ENCODE data around the gene FYB1. TPM values are rescaled to one million over a fixed set of nuclear protein-coding genes. Genes with fewer than 3 reads are reported as not detected.

The FYB1 gene
- total RNA-seq, 2 donors from 2014 or later, result 95.7 to 153 TPM

DNA sequence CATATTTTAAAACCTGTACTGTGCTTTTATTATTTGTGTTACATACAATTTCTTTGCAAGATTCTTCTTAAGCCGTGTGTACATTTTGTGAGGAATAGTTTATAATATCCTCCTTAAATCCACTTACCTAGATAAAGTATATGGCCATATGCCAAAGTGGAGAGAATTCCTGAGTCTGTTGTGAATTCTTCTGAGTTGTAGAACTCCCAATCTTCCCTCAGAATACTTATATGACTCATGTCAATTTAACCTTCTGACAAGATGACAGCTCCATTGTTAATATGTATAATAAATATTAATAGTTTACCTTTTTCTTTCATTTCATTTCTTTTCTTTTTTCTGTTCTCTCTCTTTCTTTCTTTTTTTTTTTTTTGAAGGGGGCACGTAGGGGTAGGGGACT lies 139.2 kb downstream of the FYB1 start:
- Mint-ChIP-seq H3K27ac (no peak overlapping the region), H3K36me3 (ENCODE audit: low read depth) (peaks cover 5% of the 10 kb centered on the region), H3K27me3 (peaks cover 10% of the 10 kb centered on the region), H3K4me3 (peak overlapping the region; percentile 23), H3K9me3 (peaks cover 5% of the 10 kb centered on the region), H3K4me1 (peaks cover 18% of the 10 kb centered on the region)
- no peak for ATAC-seq (replicated peaks)

GRCh38 chr5:39079147-39079546 lies 140.2 kb downstream of the FYB1 start:
- Mint-ChIP-seq H3K4me1 (peaks cover 18% of the 10 kb centered on the region), H3K4me3 (no peak overlapping the region), H3K27me3 (peaks cover 10% of the 10 kb centered on the region), H3K9me3 (peaks cover 5% of the 10 kb centered on the region), H3K27ac (no peak overlapping the region), H3K36me3 (ENCODE audit: low read depth) (peaks cover 5% of the 10 kb centered on the region)
- no peak for ATAC-seq (replicated peaks)

- Mint-ChIP-seq H3K27ac (no peak overlapping the region), H3K9me3 (no peaks in the 10 kb centered on the region), H3K4me1 (peaks cover 9% of the 10 kb centered on the region), H3K4me3 (peak overlapping the region; percentile 97), H3K36me3 (ENCODE audit: low read depth) (peaks cover 16% of the 10 kb centered on the region), H3K27me3 (peaks cover 10% of the 10 kb centered on the region)
- ATAC-seq (replicated peaks), result no peak
These were observed 142.3 kb downstream of the FYB1 start for GRCh38 chr5:39076757-39077728.

- Mint-ChIP-seq H3K4me3 (peak overlapping the region; percentile 97), H3K4me1 (peaks cover 14% of the 10 kb centered on the region), H3K36me3 (ENCODE audit: low read depth) (peaks cover 24% of the 10 kb centered on the region), H3K27me3 (peaks cover 10% of the 10 kb centered on the region), H3K27ac (peak overlapping the region; percentile 84), H3K9me3 (no peaks in the 10 kb centered on the region)
- ATAC-seq (replicated peaks), result no peak
These were observed 143.1 kb downstream of the FYB1 start for GRCh38 chr5:39076101-39076756.

GRCh38 chr5:39074017-39074814 lies 145.1 kb downstream of the FYB1 start, which contains the start of gene RICTOR:
Gene RICTOR (minus strand): TSS chr5:39074399. CDS start chr5:39074377, 22 bp downstream.
- Mint-ChIP-seq H3K4me3 (peak within 1 kb of the TSS; percentile 97), H3K27ac (peak within 1 kb of the TSS; percentile 87), H3K9me3 (no peaks in the 10 kb centered on the region), H3K36me3 (ENCODE audit: low read depth) (peaks cover 40% of the 10 kb centered on the region), H3K4me1 (peaks cover 21% of the 10 kb centered on the region), H3K27me3 (peaks cover 3% of the 10 kb centered on the region)
- peak; percentile 84 for ATAC-seq (replicated peaks)

GRCh38 chr5:39073767-39074016 lies 145.7 kb downstream of the FYB1 start:
- Mint-ChIP-seq H3K27ac (peak overlapping the region; percentile 87), H3K9me3 (no peaks in the 10 kb centered on the region), H3K4me1 (peaks cover 24% of the 10 kb centered on the region), H3K4me3 (peak overlapping the region; percentile 97), H3K36me3 (ENCODE audit: low read depth) (peaks cover 45% of the 10 kb centered on the region), H3K27me3 (peaks cover 3% of the 10 kb centered on the region)
- peak; percentile 20 for ATAC-seq (replicated peaks)

DNA sequence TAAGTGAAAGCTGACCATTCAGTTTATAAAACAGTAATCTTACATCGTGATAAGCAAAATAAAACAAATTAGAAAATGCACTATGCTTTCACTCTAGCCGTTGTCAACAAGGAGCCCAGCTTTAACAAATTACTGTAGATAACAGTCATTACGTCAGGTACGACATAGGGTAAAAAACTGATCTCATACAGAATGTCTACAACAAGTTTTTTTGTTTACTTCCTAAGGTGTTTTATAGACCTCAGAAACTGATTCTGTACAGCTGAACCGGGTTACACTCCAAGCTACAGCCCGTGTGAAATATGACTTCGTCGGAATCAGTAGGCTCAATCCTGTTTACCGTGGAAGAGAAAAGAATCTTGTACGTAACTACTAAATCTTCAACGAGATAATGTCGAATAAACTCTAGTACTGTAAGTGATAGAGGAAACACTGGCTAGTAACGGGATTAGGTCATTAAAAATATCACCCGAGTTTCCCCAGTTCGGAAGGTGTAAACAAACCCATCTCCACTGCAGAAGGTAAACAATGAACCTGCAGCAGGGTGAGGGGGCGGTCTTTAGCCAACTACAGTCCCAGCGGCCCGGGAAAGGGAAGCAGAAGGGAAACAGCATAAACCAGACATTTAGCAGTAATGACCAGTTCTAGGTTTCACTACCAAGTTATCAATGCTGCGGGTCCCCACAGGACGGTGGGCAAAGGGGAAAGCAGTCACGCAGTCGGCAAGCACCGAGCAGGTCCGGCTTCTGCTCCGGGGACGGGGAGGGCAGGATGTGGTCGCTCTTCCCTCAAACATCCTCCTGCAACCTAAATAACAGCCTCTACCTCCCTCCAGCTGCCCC lies 146.2 kb downstream of the FYB1 start:
- H3K4me3 Mint-ChIP-seq, result peak overlapping the region; percentile 97
- H3K27me3 Mint-ChIP-seq, result no peaks in the 10 kb centered on the region
- no peaks in the 10 kb centered on the region for H3K9me3 Mint-ChIP-seq
- H3K36me3 Mint-ChIP-seq (ENCODE audit: low read depth), result peaks cover 51% of the 10 kb centered on the region
- H3K27ac Mint-ChIP-seq, result peak overlapping the region; percentile 87
- peak; percentile 58 for ATAC-seq (replicated peaks)
- H3K4me1 Mint-ChIP-seq, result peaks cover 28% of the 10 kb centered on the region

DNA sequence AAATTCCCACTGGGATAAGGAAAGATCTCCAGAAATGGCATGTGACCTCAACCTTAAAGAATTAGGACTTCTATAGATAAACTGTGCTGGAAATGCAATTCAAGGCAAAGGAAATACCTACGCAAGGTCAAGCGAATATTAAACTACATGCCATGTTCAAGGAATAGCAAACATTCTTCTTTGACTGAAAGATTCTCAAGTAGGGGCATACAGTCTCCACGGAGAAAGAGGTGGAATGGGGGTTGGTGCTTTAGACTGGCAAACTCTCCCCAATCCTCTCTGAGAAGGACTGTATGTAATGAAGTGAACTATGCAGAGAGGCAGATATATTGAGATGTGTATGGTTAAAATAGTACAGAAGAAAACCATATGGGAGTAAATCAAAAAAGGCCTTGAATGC lies 151.3 kb downstream of the FYB1 start:
- Mint-ChIP-seq H3K27me3 (no peaks in the 10 kb centered on the region), H3K27ac (no peak overlapping the region), H3K36me3 (ENCODE audit: low read depth) (peaks cover 77% of the 10 kb centered on the region), H3K9me3 (peaks cover 11% of the 10 kb centered on the region), H3K4me3 (no peak overlapping the region), H3K4me1 (peaks cover 50% of the 10 kb centered on the region)
- no peak for ATAC-seq (replicated peaks)

DNA sequence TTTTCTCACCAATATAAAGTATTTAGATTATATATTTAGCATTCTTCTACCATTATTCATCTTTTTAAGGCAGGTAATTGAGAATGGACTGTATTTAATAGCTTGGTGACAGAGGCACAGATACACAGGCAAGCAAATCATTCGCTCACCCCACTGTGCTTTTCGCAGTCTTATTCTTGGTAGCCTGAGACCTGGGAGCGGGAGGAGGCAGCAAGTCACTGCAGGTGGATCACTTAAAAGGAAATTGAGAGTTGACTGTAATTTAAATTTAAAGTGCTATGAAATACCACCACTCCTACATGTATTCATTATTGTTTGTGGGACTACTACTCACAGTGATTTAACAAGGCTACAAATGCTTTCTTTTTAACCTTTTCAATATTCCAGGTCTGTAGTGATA lies 154.9 kb downstream of the FYB1 start:
- peaks cover 11% of the 10 kb centered on the region for H3K9me3 Mint-ChIP-seq
- peaks cover 57% of the 10 kb centered on the region for H3K36me3 Mint-ChIP-seq (ENCODE audit: low read depth)
- H3K4me3 Mint-ChIP-seq, result peak overlapping the region; percentile 11
- no peak overlapping the region for H3K27ac Mint-ChIP-seq
- H3K27me3 Mint-ChIP-seq, result no peaks in the 10 kb centered on the region
- ATAC-seq (replicated peaks), result no peak
- H3K4me1 Mint-ChIP-seq, result peaks cover 52% of the 10 kb centered on the region

DNA sequence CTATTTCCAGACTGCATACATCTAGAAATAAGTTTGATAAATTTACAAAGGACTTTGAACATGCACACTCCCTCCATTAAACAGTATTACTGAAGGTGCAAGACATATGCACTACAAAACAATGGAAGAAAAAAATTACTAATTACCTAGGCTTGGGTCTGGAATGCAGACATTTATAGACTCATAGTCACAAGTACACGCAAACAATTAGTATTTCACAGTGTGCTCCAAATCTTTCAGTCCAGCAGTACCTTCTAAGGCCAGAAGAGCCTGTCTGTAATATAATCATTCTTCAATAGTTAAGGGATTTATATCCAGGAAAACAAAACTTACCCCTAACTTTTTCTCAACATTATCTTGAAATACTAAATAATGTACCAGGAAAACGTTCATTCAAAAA lies 156.3 kb downstream of the FYB1 start:
- peaks cover 43% of the 10 kb centered on the region for H3K36me3 Mint-ChIP-seq (ENCODE audit: low read depth)
- H3K27ac Mint-ChIP-seq, result no peak overlapping the region
- no peak overlapping the region for H3K4me3 Mint-ChIP-seq
- ATAC-seq (replicated peaks), result no peak
- H3K4me1 Mint-ChIP-seq, result peaks cover 48% of the 10 kb centered on the region
- H3K27me3 Mint-ChIP-seq, result no peaks in the 10 kb centered on the region
- H3K9me3 Mint-ChIP-seq, result peaks cover 11% of the 10 kb centered on the region

GRCh38 chr5:39062530-39062929 lies 156.8 kb downstream of the FYB1 start:
- H3K27ac Mint-ChIP-seq, result no peak overlapping the region
- H3K36me3 Mint-ChIP-seq (ENCODE audit: low read depth), result peaks cover 38% of the 10 kb centered on the region
- peaks cover 9% of the 10 kb centered on the region for H3K9me3 Mint-ChIP-seq
- ATAC-seq (replicated peaks), result no peak
- H3K4me3 Mint-ChIP-seq, result no peak overlapping the region
- H3K4me1 Mint-ChIP-seq, result peaks cover 46% of the 10 kb centered on the region
- H3K27me3 Mint-ChIP-seq, result no peaks in the 10 kb centered on the region

DNA sequence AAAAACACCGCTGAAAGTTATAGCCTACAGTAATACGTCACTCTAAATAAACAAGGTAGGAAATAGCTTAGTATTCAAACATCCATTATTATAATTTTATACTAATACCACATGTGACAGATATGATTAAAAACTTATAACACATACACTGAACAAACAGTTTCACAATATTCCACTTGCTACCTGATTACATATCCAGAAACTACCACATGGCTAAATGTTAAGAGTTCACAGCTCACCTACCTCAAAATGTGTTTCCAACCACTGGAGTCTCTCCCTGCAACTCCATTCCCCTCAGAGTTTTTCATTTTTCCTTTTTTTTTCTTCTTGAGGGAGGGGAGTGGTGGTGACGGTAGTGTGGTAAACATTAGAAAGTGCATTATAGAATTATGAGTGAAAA lies 157.3 kb downstream of the FYB1 start:
- H3K36me3 Mint-ChIP-seq (ENCODE audit: low read depth), result peaks cover 34% of the 10 kb centered on the region
- no peak for ATAC-seq (replicated peaks)
- H3K27ac Mint-ChIP-seq, result no peak overlapping the region
- H3K9me3 Mint-ChIP-seq, result peaks cover 6% of the 10 kb centered on the region
- no peaks in the 10 kb centered on the region for H3K27me3 Mint-ChIP-seq
- H3K4me1 Mint-ChIP-seq, result peaks cover 44% of the 10 kb centered on the region
- no peak overlapping the region for H3K4me3 Mint-ChIP-seq

- peaks cover 37% of the 10 kb centered on the region for H3K4me1 Mint-ChIP-seq
- H3K9me3 Mint-ChIP-seq, result no peaks in the 10 kb centered on the region
- ATAC-seq (replicated peaks), result no peak
- no peaks in the 10 kb centered on the region for H3K27me3 Mint-ChIP-seq
- H3K4me3 Mint-ChIP-seq, result no peak overlapping the region
- peaks cover 28% of the 10 kb centered on the region for H3K36me3 Mint-ChIP-seq (ENCODE audit: low read depth)
- H3K27ac Mint-ChIP-seq, result no peak overlapping the region
These were observed 160.3 kb downstream of the FYB1 start for GRCh38 chr5:39059064-39059463.

Measured in activated T-helper 17 cell treated with anti-CD3 and anti-CD28 coated beads, Interleukin-2, amount 50 U/mL, for 72 hours (primary cell).